Mesodermal cell (in vitro differentiated cells): ENCODE results near the gene CYB561.

Experiments
- H3K27ac ChIP-seq: 2 replicates; pipeline ENCODE4 v1.7.0; 2013; ENCODE audit warnings: mild to moderate bottlenecking, low read depth, low read length, moderate library complexity; ENCODE audit not compliant: severe bottlenecking
- H3K36me3 ChIP-seq: 2 replicates; pipeline ENCODE4 v1.7.1; 2013; ENCODE audit warnings: mild to moderate bottlenecking, low read length, moderate library complexity; ENCODE audit not compliant: control insufficient read depth, insufficient read depth
- H3K4me1 ChIP-seq: one replicate; pipeline ENCODE4 v1.7.1; 2013; ENCODE audit warnings: mild to moderate bottlenecking, low read length; ENCODE audit not compliant: insufficient read depth, control insufficient read depth, poor library complexity, severe bottlenecking
- H3K4me3 ChIP-seq: 2 replicates; pipeline ENCODE4 v1.7.0; 2013; ENCODE audit warnings: low read length, control low read depth, mild to moderate bottlenecking; ENCODE audit not compliant: insufficient read depth, poor library complexity, severe bottlenecking; ENCODE audit errors: extremely low read depth
- H3K9me3 ChIP-seq: 2 replicates; pipeline ENCODE4 v1.7.1; 2013; ENCODE audit warnings: mild to moderate bottlenecking, low read length, moderate library complexity; ENCODE audit not compliant: control insufficient read depth
- WGBS, 2 experiments: methylation state at CpG; one replicate each; pipeline ENCODE4 v1.1.5; 2013; ENCODE audit warnings: missing lambda C conversion rate in 2 of 2; ENCODE audit not compliant: insufficient coverage in 2 of 2; 5-methylcytosine and 5-hydroxymethylcytosine counted together

Gene CYB561

GRCh38 chr17:63431939-63432804 lies 13.9 kb downstream of the CYB561 start:
- Histone ChIP-seq H3K9me3 (no peaks in the 10 kb centered on the region), H3K36me3 (peaks cover 12% of the 10 kb centered on the region), H3K4me3 (no peak overlapping the region), H3K27ac (peak overlapping the region; percentile 86), H3K4me1 (peaks cover 56% of the 10 kb centered on the region)
- WGBS, 2 experiments, result 86 to 90% methylated on average over 11 to 12 of the region's 16 CpGs

- H3K4me3 ChIP-seq, result no peak overlapping the region
- WGBS, 2 experiments, result 89 to 93% methylated on average over 7 of the region's 7 CpGs
- H3K36me3 ChIP-seq, result peaks cover 12% of the 10 kb centered on the region
- peak overlapping the region; percentile 86 for H3K27ac ChIP-seq
- H3K9me3 ChIP-seq, result no peaks in the 10 kb centered on the region
- peaks cover 56% of the 10 kb centered on the region for H3K4me1 ChIP-seq
Observed at GRCh38 chr17:63431618-63431938, 14.5 kb downstream of the CYB561 start.

- Histone ChIP-seq H3K4me1 (peaks cover 66% of the 10 kb centered on the region), H3K36me3 (peaks cover 6% of the 10 kb centered on the region), H3K27ac (no peak overlapping the region), H3K4me3 (no peak overlapping the region), H3K9me3 (no peaks in the 10 kb centered on the region)
- WGBS, 2 experiments, result 78 to 97% methylated on average over 9 to 10 of the region's 11 CpGs
Observed at GRCh38 chr17:63430223-63430622, 15.9 kb downstream of the CYB561 start.

GRCh38 chr17:63429766-63430165 lies 16.3 kb downstream of the CYB561 start:
- no peak overlapping the region for H3K4me3 ChIP-seq
- peaks cover 4% of the 10 kb centered on the region for H3K36me3 ChIP-seq
- 95 to 100% methylated on average over 6 to 7 of the region's 7 CpGs for WGBS, 2 experiments
- H3K9me3 ChIP-seq, result no peaks in the 10 kb centered on the region
- H3K4me1 ChIP-seq, result peaks cover 65% of the 10 kb centered on the region
- H3K27ac ChIP-seq, result no peak overlapping the region

GRCh38 chr17:63426917-63427308 lies 19.2 kb downstream of the CYB561 start:
- Histone ChIP-seq H3K4me3 (no peak overlapping the region), H3K9me3 (no peaks in the 10 kb centered on the region), H3K4me1 (peaks cover 38% of the 10 kb centered on the region), H3K27ac (no peak overlapping the region), H3K36me3 (peaks cover 5% of the 10 kb centered on the region)
- WGBS, 2 experiments, result 92% methylated on average over 2 of the region's 2 CpGs; no CpG with 5 or more reads in 1 of the 2 experiments

- Histone ChIP-seq H3K36me3 (peaks cover 11% of the 10 kb centered on the region), H3K27ac (no peak overlapping the region), H3K4me3 (no peak overlapping the region), H3K4me1 (peaks cover 32% of the 10 kb centered on the region), H3K9me3 (no peaks in the 10 kb centered on the region)
- WGBS, 2 experiments, result 89 to 95% methylated on average over 18 to 21 of the region's 22 CpGs
Observed at GRCh38 chr17:63426041-63426916, 19.8 kb downstream of the CYB561 start.

- Histone ChIP-seq H3K27ac (no peak overlapping the region), H3K4me1 (peaks cover 29% of the 10 kb centered on the region), H3K9me3 (no peaks in the 10 kb centered on the region), H3K4me3 (no peak overlapping the region), H3K36me3 (peaks cover 19% of the 10 kb centered on the region)
- 3 to 7% methylated on average over 4 to 6 of the region's 7 CpGs for WGBS, 2 experiments
Observed at GRCh38 chr17:63425483-63425882, 20.6 kb downstream of the CYB561 start.

GRCh38 chr17:63423963-63424362 lies 22.1 kb downstream of the CYB561 start:
- Histone ChIP-seq H3K4me1 (peaks cover 29% of the 10 kb centered on the region), H3K9me3 (no peaks in the 10 kb centered on the region), H3K27ac (no peak overlapping the region), H3K36me3 (peaks cover 26% of the 10 kb centered on the region), H3K4me3 (no peak overlapping the region)
- 96 to 100% methylated on average over 6 to 7 of the region's 7 CpGs for WGBS, 2 experiments

GRCh38 chr17:63423251-63423950 lies 22.7 kb downstream of the CYB561 start:
- Histone ChIP-seq H3K4me1 (peaks cover 25% of the 10 kb centered on the region), H3K36me3 (peaks cover 32% of the 10 kb centered on the region), H3K27ac (peak overlapping the region; percentile 29), H3K9me3 (no peaks in the 10 kb centered on the region), H3K4me3 (no peak overlapping the region)
- 87 to 98% methylated on average over 9 of the region's 11 CpGs for WGBS, 2 experiments
